Endothelial cell of umbilical vein (primary cell): ENCODE measurements around the gene GPX7. TPM values are rescaled to one million over a fixed set of nuclear protein-coding genes. Genes with fewer than 3 reads are reported as not detected.

ENCODE experiments used
- BruUV-seq: library from RNA; stranded (reverse); fragments of 400-500 nt; replicated peaks from 2 replicates; lab custom pipeline; 2021; lab: Mats Ljungman, UMichigan
- CTCF ChIA-PET: fragments of 300-600, 350-600 bp; sonication (Branson Sonifier 250); formaldehyde crosslinking; loops from one replicate; lab custom pipeline; 2021; ENCODE audit warnings: antibody characterized with exemption, inconsistent platforms; lab: Charles Lee
- POLR2A ChIA-PET: fragments of 300-600, 350-600 bp; sonication (Branson Sonifier 250); formaldehyde crosslinking; loops from one replicate; lab custom pipeline; 2021; ENCODE audit warnings: antibody characterized with exemption, inconsistent platforms; lab: Charles Lee
- DNase-seq: peaks from one replicate; pipeline ENCODE4 v3.0.0-alpha.2; 2011; ENCODE audit warnings: low read depth, low spot score
- FAIRE-seq: peaks from 2 replicates; lab custom pipeline; 2011; peaks lifted over from hg19 to GRCh38; lab: Jason Lieb, UNC
- H2AFZ ChIP-seq: 2 replicates; pipeline ENCODE4 v1.6.0; 2012; ENCODE audit warnings: low read depth, low read length, control low read depth, inconsistent platforms
- H3K27ac ChIP-seq: 2 replicates; pipeline ENCODE4 v1.5.1; 2011; ENCODE audit warnings: low read depth, mild to moderate bottlenecking, control low read depth, low read length, moderate library complexity; ENCODE audit not compliant: insufficient read depth
- H3K27me3 ChIP-seq, 2 experiments: 2 replicates each; pipeline versions ENCODE4 v1.6.0 to v1.6.1; 2011; ENCODE audit warnings: low read length in 2 of 2, mixed read lengths in 1 of 2; ENCODE audit not compliant: control insufficient read depth in 2 of 2, insufficient read depth in 2 of 2
- H3K36me3 ChIP-seq, 2 experiments: 2 replicates in 1 of 2; 3 replicates in 1 of 2; pipeline ENCODE4 v1.5.1; 2011; ENCODE audit warnings: low read length in 2 of 2, mild to moderate bottlenecking in 1 of 2, moderate library complexity in 1 of 2; ENCODE audit not compliant: control insufficient read depth in 2 of 2, insufficient read depth in 2 of 2; ENCODE audit errors: extremely low read depth in 1 of 2
- H3K4me1 ChIP-seq: 3 replicates; pipeline ENCODE4 v1.5.1; 2011; ENCODE audit warnings: mild to moderate bottlenecking, low read length; ENCODE audit not compliant: control insufficient read depth, insufficient read depth; ENCODE audit errors: extremely low read depth
- H3K4me2 ChIP-seq: 2 replicates; pipeline ENCODE4 v1.6.1; 2011; ENCODE audit warnings: low read length, control low read depth, mixed read lengths; ENCODE audit not compliant: insufficient read depth
- H3K4me3 ChIP-seq, 3 experiments: fragments of 200-600 bp in 1 of 3; sonication (generic), shearing (Covaris generic) in 1 of 3; replicated peaks in 1 of 3; 2 replicates each; pipeline ENCODE4 v1.5.1; 2011 to 2016; ENCODE audit warnings: control low read depth in 3 of 3, low read length in 3 of 3, mild to moderate bottlenecking in 2 of 3, inconsistent platforms in 1 of 3, low read depth in 1 of 3, moderate library complexity in 1 of 3; ENCODE audit not compliant: insufficient read depth in 1 of 3
- H3K79me2 ChIP-seq: 2 replicates; pipeline ENCODE4 v1.6.0; 2012; ENCODE audit warnings: low read length, inconsistent platforms; ENCODE audit not compliant: control insufficient read depth, insufficient read depth
- H3K9ac ChIP-seq: replicated peaks from 2 replicates; pipeline ENCODE3; 2011; ENCODE audit warnings: low read length, control low read depth; ENCODE audit not compliant: insufficient read depth; ENCODE audit errors: extremely low read depth
- H3K9me1 ChIP-seq: replicated peaks from 3 replicates; pipeline ENCODE4 v1.6.0; 2011; ENCODE audit warnings: mild to moderate bottlenecking, low read length; ENCODE audit not compliant: control insufficient read depth, insufficient read depth; ENCODE audit errors: extremely low read depth
- H3K9me3 ChIP-seq: replicated peaks from 2 replicates; pipeline ENCODE4 v1.5.1; 2012; ENCODE audit warnings: low read length, inconsistent platforms; ENCODE audit not compliant: control insufficient read depth, insufficient read depth
- H4K20me1 ChIP-seq: replicated peaks from 2 replicates; pipeline ENCODE3; 2011; ENCODE audit warnings: mild to moderate bottlenecking, low read length; ENCODE audit not compliant: control insufficient read depth, insufficient read depth; ENCODE audit errors: extremely low read depth
- CTCF ChIP-seq, 2 donors: IDR thresholded peaks; 1 replicate in 1 of 2; 2 replicates in 1 of 2; pipeline ENCODE4 v1.5.1; 2011; ENCODE audit warnings: low read length in 2 of 2, mild to moderate bottlenecking in 2 of 2, moderate library complexity in 2 of 2, control low read depth in 1 of 2, inconsistent platforms in 1 of 2, low read depth in 1 of 2; ENCODE audit not compliant: insufficient read depth in 1 of 2; ENCODE audit errors: extremely low read depth in 1 of 2
- EZH2 ChIP-seq: IDR thresholded peaks from 2 replicates; pipeline ENCODE4 v1.6.1; 2012; ENCODE audit warnings: borderline replicate concordance, low read depth, mild to moderate bottlenecking, moderate library complexity, low read length, inconsistent platforms; ENCODE audit not compliant: severe bottlenecking
- FOS ChIP-seq: IDR thresholded peaks from 2 replicates; pipeline ENCODE4 v1.6.1; 2011; ENCODE audit warnings: mild to moderate bottlenecking, low read length, moderate library complexity, borderline replicate concordance; ENCODE audit not compliant: insufficient read depth
- GATA2 ChIP-seq: IDR thresholded peaks from 2 replicates; pipeline ENCODE4 v1.7.0; 2011; ENCODE audit warnings: low read depth, mild to moderate bottlenecking, moderate library complexity, mixed read lengths, low read length; ENCODE audit not compliant: insufficient read length, insufficient read depth
- JUN ChIP-seq: IDR thresholded peaks from 2 replicates; pipeline ENCODE4 v1.6.1; 2011; ENCODE audit warnings: borderline replicate concordance, low read depth; ENCODE audit not compliant: insufficient read length, insufficient read depth
- MAX ChIP-seq: IDR thresholded peaks from 2 replicates; pipeline ENCODE4 v1.6.1; 2011; ENCODE audit not compliant: insufficient read depth, insufficient read length
- MYC ChIP-seq: IDR thresholded peaks from one replicate; pipeline ENCODE4 v1.6.1; 2011; ENCODE audit warnings: mild to moderate bottlenecking, low read depth, low read length
- POLR2A ChIP-seq: IDR thresholded peaks from 2 replicates; pipeline ENCODE4 v1.6.1; 2012; ENCODE audit warnings: low read depth, mild to moderate bottlenecking, control low read depth, low read length
- POLR2AphosphoS5 ChIP-seq: IDR thresholded peaks from 2 replicates; pipeline ENCODE4 v1.6.1; 2012; ENCODE audit warnings: low read depth, mild to moderate bottlenecking, control low read depth, low read length, moderate library complexity; ENCODE audit not compliant: insufficient read depth
- dilution Hi-C: fragments of 300-500 bp; cut with MboI; formaldehyde crosslinking; loops from one replicate; pipeline ENCODE4 v1.15.0; 2019; ENCODE audit warnings: low sequenced_read_pairs; ENCODE audit not compliant: extremely low pct_ligation_motif_present
- intact Hi-C: fragments of 100-400 bp; cut with micrococcal nuclease; formaldehyde crosslinking; loops from one replicate; pipeline ENCODE4 v1.10.0; 2022
- polyA plus RNA-seq, 4 experiments: library from polyadenylated mRNA; depleted of rRNA in 3 of 4; stranded (reverse) in 3 of 4; unstranded in 1 of 4; fragments of >200 nt; gene quantifications; 2 replicates each; pipeline versions ENCODE4 v1.2.1 to v1.2.3, GENCODE V29; 2011 to 2012; ENCODE audit warnings: missing spikeins in 1 of 4
- total RNA-seq: library from RNA; stranded (reverse); gene quantifications from 2 replicates; pipeline ENCODE4 v1.2.3, GENCODE V29; 2021

GPX7 gene
- total and polyA plus RNA-seq, 2 donors (not counting 3 experiments of a cell fraction or from before 2014, with no cell fraction given), result 8.9 to 25.7 TPM

GRCh38 chr1:52598729-52599128 is 3.4 kb upstream of the GPX7 start:
- H3K9me1 ChIP-seq, result no peaks in the 10 kb centered on the region
- BruUV-seq, result no TSS peak
- POLR2A ChIA-PET, result interaction anchor here (0.5 kb wide), 1 partner anchor 46 kb away, joined by 4 read pairs; the partner anchor contains the start of gene TUT4
- H3K27ac ChIP-seq, result no peak overlapping the region
- H3K4me1 ChIP-seq, result peaks cover 11% of the 10 kb centered on the region
- H3K9me3 ChIP-seq, result no peaks in the 10 kb centered on the region
- dilution Hi-C loops (no loop called here), intact Hi-C loops (no loop called here)
- no peaks in the 10 kb centered on the region for H3K79me2 ChIP-seq
- no peak overlapping the region for H3K4me3 ChIP-seq
- no peak for DNase-seq
- no peak overlapping the region for H3K9ac ChIP-seq
- no peak overlapping the region for H3K4me2 ChIP-seq
- FAIRE-seq, result no peak
- CTCF ChIA-PET, result no interaction called here
- H2AFZ ChIP-seq, result no peak overlapping the region
- no peak for TF ChIP-seq GATA2
- TF ChIP-seq MYC, result no peak
- no peak for TF ChIP-seq EZH2
- no peak for TF ChIP-seq CTCF (IDR thresholded peaks at IDR 0.05; ENCODE audit: extremely low read depth in 1 of 2, insufficient read depth in 1 of 2, low read depth in 1 of 2, low read length in 2 of 2)
- no peak for TF ChIP-seq POLR2AphosphoS5
- no peak for TF ChIP-seq JUN
- TF ChIP-seq POLR2A, result no peak
- TF ChIP-seq FOS, result no peak
- TF ChIP-seq MAX, result no peak
- no peaks in the 10 kb centered on the region for H4K20me1 ChIP-seq
- H3K36me3 ChIP-seq, result no peaks in the 10 kb centered on the region
- peaks cover 8 to 11% of the 10 kb centered on the region in 2 experiments for H3K27me3 ChIP-seq
